GM12891 (cell line): ENCODE measurements around the gene OLFM4.

Experiments used
- DNase-seq: peaks from one replicate; pipeline ENCODE4 v3.0.0; 2011; ENCODE audit warnings: low spot score; ENCODE audit not compliant: insufficient read length
- FAIRE-seq: peaks from 2 replicates; lab custom pipeline; 2011; peaks lifted over from hg19 to GRCh38; lab: Jason Lieb, UNC
- PAX5 ChIP-seq: IDR thresholded peaks from 2 replicates; pipeline ENCODE4 v1.6.1; 2011; ENCODE audit warnings: low read length, moderate library complexity, mild to moderate bottlenecking; ENCODE audit not compliant: insufficient read depth, severe bottlenecking
- POLR2A ChIP-seq: IDR thresholded peaks from 2 replicates; pipeline ENCODE4 v1.6.1; 2011; ENCODE audit warnings: low read depth, low read length, control low read depth
- POLR2AphosphoS5 ChIP-seq: IDR thresholded peaks from 2 replicates; pipeline ENCODE4 v1.6.1; 2011; ENCODE audit warnings: low read depth, low read length, control low read depth
- POU2F2 ChIP-seq: IDR thresholded peaks from 2 replicates; pipeline ENCODE4 v1.6.1; 2011; ENCODE audit warnings: low read depth, mild to moderate bottlenecking, control low read depth, low read length, moderate library complexity
- SPI1 ChIP-seq: IDR thresholded peaks from 2 replicates; pipeline ENCODE4 v1.6.1; 2011; ENCODE audit warnings: low read depth, low read length, control low read depth
- TAF1 ChIP-seq: IDR thresholded peaks from 2 replicates; pipeline ENCODE4 v1.6.1; 2011; ENCODE audit warnings: low read depth, low read length, control low read depth

Gene OLFM4

GRCh38 chr13:53090461-53090860, 61.8 kb downstream of the OLFM4 start:
- FAIRE-seq (no peak), DNase-seq (no peak)
- TF ChIP-seq TAF1 (no peak), POLR2AphosphoS5 (no peak), POLR2A (no peak), POU2F2 (no peak)

GRCh38 chr13:53092931-53093330, 64.3 kb downstream of the OLFM4 start:
- TF ChIP-seq POU2F2 (no peak), POLR2A (no peak), POLR2AphosphoS5 (no peak), TAF1 (no peak), PAX5 (no peak), SPI1 (no peak)
- DNase-seq (no peak), FAIRE-seq (no peak)

GRCh38 chr13:53098455-53098854, 69.8 kb downstream of the OLFM4 start:
- FAIRE-seq (no peak), DNase-seq (no peak)
- no peak for TF ChIP-seq SPI1
- TF ChIP-seq PAX5, result no peak
- TF ChIP-seq POLR2AphosphoS5, result no peak
- no peak for TF ChIP-seq TAF1
- TF ChIP-seq POU2F2, result no peak
- TF ChIP-seq POLR2A, result no peak

- FAIRE-seq (no peak), DNase-seq (no peak)
- TF ChIP-seq PAX5, result no peak
- no peak for TF ChIP-seq POLR2AphosphoS5
- no peak for TF ChIP-seq TAF1
- TF ChIP-seq POU2F2, result no peak
- TF ChIP-seq SPI1, result no peak
- TF ChIP-seq POLR2A, result no peak
These were observed 71.9 kb downstream of the OLFM4 start for GRCh38 chr13:53100394-53101063.
